HG03159 (cell line): ENCODE measurements around the gene PIGR.

Experiments used
- ATAC-seq: cut with Tn5 transposase; IDR thresholded peaks from one replicate; pipeline ENCODE4 v1.9.1; 2021; ENCODE audit warnings: mild to moderate bottlenecking, moderate library complexity; ENCODE audit not compliant: unreplicated experiment

PIGR gene

DNA sequence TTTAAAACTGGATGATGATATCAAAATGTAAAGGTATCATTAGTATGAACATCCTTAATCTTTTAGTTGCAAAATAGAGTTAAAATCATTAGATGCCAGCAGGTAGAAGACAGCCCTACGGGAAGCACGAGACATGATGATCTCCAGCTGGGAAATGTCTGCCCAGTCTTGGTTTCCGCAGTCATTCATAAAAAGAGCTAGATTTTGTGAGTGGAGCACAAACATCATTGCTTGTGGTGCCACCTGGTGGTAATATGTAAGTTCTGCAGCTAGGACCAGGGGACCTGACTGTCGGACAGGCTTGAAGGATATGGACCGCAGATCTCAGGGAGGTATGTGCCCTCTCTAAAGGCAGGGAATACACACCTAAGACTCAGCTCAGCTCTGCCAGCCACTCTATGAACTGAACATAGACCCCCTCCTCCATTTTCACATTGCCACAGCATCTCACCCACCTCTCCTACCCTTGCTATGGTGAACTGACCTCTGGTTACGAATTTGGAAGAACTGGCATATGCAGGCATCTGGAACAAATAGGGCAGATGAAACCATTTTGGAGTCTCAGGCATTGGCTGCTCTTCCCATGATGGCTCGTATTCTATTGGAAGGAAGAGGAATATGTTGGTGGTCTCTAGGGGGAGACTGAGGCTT, 33.7 kb downstream of the PIGR start:
- no peak for ATAC-seq

DNA sequence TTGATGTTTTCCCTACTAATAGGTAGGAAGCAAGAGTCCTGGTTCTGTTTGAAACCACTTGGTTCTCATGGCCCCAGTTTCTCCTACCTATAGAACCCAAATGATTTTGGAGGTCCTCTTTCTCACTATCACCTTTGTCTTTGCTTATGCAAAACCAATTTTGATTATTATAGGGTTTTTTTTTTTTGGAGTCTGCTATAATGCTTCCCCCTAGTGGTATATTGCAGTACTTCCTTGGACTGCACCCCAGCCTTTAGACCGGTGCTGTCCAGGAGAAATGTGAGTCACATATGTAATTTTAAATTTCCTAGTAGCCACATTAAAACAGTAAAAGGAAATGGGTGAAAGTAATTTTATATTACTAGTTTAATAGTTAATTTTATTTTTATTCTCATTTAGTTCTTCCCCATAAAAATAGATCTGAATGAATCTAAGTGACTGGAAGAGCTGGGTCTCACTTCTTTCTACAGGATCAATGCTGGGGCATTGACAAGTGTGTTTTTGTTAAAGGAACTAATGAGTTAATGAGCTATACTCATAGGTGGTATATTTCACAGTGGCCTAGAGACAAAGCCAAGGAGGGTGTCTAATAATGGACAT, 35.1 kb downstream of the PIGR start:
- ATAC-seq = no peak

DNA sequence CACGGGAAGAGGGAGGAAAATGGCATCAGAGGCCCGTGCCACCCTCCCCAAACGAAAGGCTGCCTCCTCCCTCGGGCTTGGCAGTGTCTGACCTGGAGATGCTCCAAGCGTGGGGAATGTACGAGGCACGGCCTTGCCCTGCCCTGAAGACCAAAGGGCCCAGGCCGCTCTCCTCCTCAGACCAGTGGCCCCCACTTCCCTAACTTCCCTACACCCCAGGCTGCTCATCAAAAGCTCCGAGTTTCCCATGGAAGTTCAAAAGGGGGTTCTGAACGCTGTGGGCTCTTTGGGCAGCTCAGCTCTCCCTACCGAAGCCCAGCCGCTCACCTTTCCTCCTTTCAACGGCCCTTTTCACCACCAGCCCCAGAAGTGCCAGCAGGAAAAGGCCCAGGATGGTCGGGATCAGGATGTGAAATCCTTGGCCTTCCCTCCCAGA, 36.4 kb downstream of the PIGR start:
- ATAC-seq = no peak

DNA sequence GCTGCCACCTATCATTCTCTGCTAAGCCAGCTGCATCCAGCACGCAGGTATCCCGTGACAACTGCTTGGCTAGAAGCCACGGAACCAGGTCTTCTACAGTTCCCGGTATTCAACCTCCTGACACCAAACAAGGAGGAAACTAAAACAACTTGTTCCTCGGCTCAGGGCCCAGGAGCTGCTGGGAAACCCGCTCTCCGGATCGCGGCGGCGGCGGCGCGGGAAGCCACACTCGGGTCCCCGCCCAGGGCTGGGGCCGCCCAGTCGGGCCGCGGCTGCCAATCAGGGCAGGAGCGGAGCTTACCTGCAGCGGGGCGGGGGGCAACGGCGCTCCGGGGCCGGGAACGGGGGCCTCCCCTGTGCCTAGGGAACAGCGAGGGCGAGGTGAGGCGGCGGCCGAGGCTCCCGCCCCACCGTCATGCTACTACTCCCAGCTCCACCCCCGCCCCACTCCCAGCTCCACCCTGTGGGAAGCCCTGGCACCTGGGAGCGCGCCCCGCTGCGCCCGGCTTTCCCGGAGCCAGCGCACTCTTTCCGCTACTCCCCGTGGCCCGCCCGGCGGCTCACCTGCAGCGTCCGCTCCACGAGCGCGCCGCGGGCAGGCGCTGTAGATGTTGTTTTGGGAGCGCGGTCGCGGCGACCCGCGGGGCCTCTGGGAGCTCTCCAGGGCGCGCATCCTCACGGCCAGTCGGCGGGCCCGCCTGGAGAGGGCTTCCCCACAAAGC, 36.9 kb downstream of the PIGR start:
- ATAC-seq = no peak

DNA sequence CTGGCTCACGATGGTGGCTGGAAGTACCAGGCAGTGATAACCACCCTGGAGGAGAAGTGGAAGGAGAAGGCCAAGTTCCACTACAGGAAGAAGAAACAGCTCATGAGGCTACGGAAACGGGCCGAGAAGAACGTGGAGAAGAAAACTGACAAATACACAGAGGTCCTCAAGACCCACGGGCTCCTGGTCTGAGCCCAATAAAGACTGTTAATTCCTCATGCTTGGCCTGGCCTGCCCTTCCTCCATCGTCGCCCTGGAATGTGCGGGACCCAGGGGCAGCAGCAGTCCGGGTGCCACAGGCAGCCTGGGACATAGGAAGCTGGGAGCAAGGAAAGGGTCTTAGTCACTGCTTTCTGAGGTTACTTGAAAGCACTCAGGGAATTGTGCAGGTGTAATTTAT, 38.2 kb downstream of the PIGR start:
- no peak for ATAC-seq

DNA sequence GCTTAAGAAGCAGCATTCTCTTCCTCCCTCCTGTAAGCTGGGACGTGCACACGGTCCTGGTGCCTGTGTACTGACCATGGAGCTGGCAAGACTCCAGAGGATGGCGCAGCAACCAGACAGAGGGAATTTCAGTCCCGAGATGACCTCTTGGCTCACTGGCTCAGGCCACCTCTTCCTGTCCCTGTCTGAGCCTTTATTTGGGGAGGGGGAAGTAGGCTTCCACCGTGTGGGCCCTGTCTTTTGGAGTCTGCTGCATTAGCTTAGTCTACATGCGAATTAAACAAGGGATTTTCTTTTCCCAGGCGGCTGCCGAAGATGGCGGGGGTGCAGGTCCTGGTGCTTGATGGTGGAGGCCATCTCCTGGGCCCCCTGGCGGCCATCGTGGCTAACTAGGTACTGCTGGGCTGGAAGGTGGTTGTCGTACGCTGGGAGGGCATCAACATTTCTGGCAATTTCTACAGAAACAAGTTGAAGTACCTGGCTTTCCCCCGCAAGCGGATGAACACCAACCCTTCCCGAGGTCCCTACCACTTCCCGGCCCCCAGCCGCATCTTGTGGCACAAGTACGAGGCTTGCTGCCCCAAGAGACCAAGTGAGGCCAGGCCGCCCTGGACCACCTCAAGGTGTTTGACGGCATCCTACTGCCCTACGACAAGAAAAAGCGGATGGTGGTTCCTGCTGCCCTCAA, 38.8 kb downstream of the PIGR start:
- no peak for ATAC-seq

- no peak for ATAC-seq
These were observed 40.7 kb downstream of the PIGR start for GRCh38 chr1:206905295-206906164.

- no peak for ATAC-seq
These were observed 41.7 kb downstream of the PIGR start for GRCh38 chr1:206904423-206905142.

- no peak for ATAC-seq
These were observed 42.6 kb downstream of the PIGR start for GRCh38 chr1:206903687-206904086.

- no peak for ATAC-seq
These were observed 43.6 kb downstream of the PIGR start for GRCh38 chr1:206902702-206903101.

DNA sequence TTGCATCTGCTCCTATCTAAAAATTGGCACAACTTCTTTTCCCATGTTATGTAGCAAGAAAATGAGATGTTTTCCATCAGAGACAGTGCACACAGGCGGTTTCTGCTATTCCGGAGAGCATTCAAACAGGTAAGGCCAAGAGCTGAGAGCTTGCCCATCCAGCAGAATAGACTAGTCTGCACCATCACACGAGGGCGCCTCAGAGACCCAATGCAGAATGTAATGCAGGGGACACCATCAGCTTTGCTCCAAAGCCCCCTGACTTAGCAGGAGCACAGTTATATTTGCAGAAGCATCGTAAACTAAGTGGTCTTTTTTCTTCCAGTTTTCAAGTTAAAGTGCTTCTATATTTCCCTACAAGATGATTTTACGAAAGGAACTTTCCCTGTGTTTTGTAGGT, 44.3 kb downstream of the PIGR start:
- no peak for ATAC-seq

DNA sequence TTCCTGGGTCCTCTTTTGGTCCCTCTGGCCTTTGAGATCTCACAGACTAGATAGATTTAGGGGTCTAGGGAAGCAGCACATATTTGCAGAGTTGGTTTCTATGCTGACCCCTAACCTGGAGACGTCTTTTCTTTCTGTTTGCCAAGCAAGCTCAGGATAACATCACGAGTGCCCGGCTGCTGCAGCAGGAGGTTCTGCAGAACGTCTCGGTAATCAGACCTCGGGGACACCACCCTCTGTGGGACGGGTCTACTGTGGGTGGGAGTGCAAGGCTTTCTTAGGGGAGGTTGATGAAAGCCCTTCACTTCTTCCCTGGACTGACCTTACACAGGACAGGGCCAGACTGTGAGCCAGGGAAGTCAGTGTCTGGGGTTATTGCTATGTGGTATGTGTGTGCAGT, 46.1 kb downstream of the PIGR start:
- no peak for ATAC-seq

- ATAC-seq = no peak
These were observed 46.5 kb downstream of the PIGR start for GRCh38 chr1:206899717-206900116.

- ATAC-seq = no peak
These were observed 47.3 kb downstream of the PIGR start for GRCh38 chr1:206898915-206899431.

- ATAC-seq = no peak
These were observed 48.0 kb downstream of the PIGR start for GRCh38 chr1:206898089-206898914.

DNA sequence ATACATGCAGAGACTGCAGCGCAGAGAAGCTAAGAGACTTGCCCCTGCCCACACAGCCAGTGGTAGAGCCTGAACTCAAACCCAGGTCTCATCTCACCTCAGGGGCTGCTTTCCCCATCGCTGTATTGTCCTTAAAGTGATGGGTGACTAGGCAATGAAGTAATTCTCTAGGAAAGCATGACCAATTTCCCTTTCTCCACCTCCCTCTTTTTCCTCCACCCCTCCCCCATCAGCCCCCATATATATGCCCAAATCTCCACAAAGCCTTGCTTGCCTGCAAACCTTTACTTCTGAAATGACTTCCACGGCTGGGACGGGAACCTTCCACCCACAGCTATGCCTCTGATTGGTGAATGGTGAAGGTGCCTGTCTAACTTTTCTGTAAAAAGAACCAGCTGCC, 49.1 kb downstream of the PIGR start, which contains the start of gene IL24:
Gene IL24 (plus strand): TSS at position 269 of the 400 bp plus-strand sequence. CDS start 390 bp downstream, outside the sequence.
- ATAC-seq = no peak

GRCh38 chr1:206896261-206896660, 50.0 kb downstream of the PIGR start:
- ATAC-seq = no peak

- ATAC-seq = no peak
These were observed 50.4 kb downstream of the PIGR start for GRCh38 chr1:206895837-206896242.

DNA sequence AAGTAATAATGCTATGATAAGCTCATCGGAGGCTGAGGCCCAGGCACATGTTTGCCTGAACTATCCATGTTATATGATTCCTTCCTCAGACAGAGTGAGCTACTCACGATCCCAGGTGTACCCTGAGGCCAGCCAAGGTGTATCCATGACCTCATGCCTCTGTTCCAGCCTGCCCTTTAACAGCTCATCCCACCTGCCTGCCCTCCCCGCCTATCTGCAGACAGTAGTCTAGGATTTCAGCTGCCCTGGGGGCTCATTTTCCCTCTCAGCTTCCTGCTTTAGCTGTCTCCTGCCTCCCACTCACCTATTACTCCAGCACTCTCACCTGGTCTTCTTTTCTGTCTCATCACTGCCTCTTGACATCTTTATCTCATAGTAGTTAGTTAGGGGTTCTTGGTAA, 50.9 kb downstream of the PIGR start:
- ATAC-seq = no peak
